Measurements from ENCODE around the gene IRF3.

GRCh38 chr19:49614096-49614833 is 51.4 kb downstream of the IRF3 start:
- TF ChIP-seq CTCF (IDR thresholded peaks at IDR 0.05) (no peak), POLR2A (IDR thresholded peaks at IDR 0.05) (no peak)

Data from right lobe of liver (tissue), 4 donors.